K562 (cell line): ENCODE results near the gene DDX41.

Source experiments
- ARNT ChIP-seq, 2 experiments: fragments of 450-650 bp; IDR thresholded peaks; 2 replicates each; pipeline ENCODE4 v1.6.1; 2016; ENCODE audit warnings: mild to moderate bottlenecking in 1 of 2
- CBFB ChIP-seq: sonication (generic); formaldehyde crosslinking; IDR thresholded peaks from 2 replicates; pipeline ENCODE4 v1.4.0; 2020; ENCODE audit warnings: mild to moderate bottlenecking, missing genetic modification reagents
- CHD1 ChIP-seq: fragments of 200-600 bp; sonication (generic); IDR thresholded peaks from one replicate; pipeline ENCODE4 v1.6.1; 2012; ENCODE audit warnings: mild to moderate bottlenecking, moderate library complexity, low read length, inconsistent platforms
- ELF2 ChIP-seq: fragments of 250-450 bp; sonication (Bioruptor Pico); IDR thresholded peaks from 2 replicates; pipeline ENCODE4 v1.5.0; 2021; ENCODE audit warnings: mild to moderate bottlenecking
- GABPA ChIP-seq: fragments of 200-800 bp; sonication (Bioruptor generic); conservative IDR thresholded peaks from 2 replicates; pipeline ENCODE4 v1.6.1; 2016; ENCODE audit warnings: low read depth, missing genetic modification characterization, missing compliant biosample characterization
- GATAD2A ChIP-seq: fragments of 450-650 bp; IDR thresholded peaks from 2 replicates; pipeline ENCODE4 v1.6.1; 2017
- MAFG ChIP-seq: fragments of 450-650 bp; conservative IDR thresholded peaks from 2 replicates; pipeline ENCODE4 v1.6.1; 2016; ENCODE audit warnings: missing genetic modification characterization, missing compliant biosample characterization
- NFRKB ChIP-seq: fragments of 450-650 bp; IDR thresholded peaks from 2 replicates; pipeline ENCODE4 v1.6.1; 2016; ENCODE audit warnings: low read depth
- TAF1 ChIP-seq: IDR thresholded peaks from 2 replicates; pipeline ENCODE4 v1.6.1; 2011; ENCODE audit warnings: mild to moderate bottlenecking, low read length, moderate library complexity; ENCODE audit not compliant: insufficient read depth, control insufficient read depth, severe bottlenecking; ENCODE audit errors: extremely low read depth
- YY1 ChIP-seq, 3 experiments: IDR thresholded peaks; 2 replicates each; pipeline ENCODE4 v1.6.1; 2011; ENCODE audit warnings: low read length in 2 of 3, mild to moderate bottlenecking in 2 of 3, moderate library complexity in 2 of 3, borderline replicate concordance in 1 of 3, control low read depth in 1 of 3, low read depth in 1 of 3; ENCODE audit not compliant: insufficient read depth in 3 of 3, insufficient replicate concordance in 2 of 3, control insufficient read depth in 1 of 3, insufficient read length in 1 of 3; ENCODE audit errors: extremely low read depth in 1 of 3
- ZFP1 ChIP-seq: fragments of 450-650 bp; formaldehyde crosslinking; IDR thresholded peaks from 2 replicates; pipeline ENCODE4 v1.4.0; 2020; ENCODE audit warnings: mild to moderate bottlenecking, mixed read lengths
- ZNF668 ChIP-seq: fragments of 250-450 bp; sonication (Bioruptor Pico); IDR thresholded peaks from 2 replicates; pipeline ENCODE4 v1.8.0; 2022; ENCODE audit warnings: mild to moderate bottlenecking, inconsistent platforms
- TF ChIP-seq, protein P1 (sequence below), 3 experiments: IDR thresholded peaks in 2 of 3; conservative IDR thresholded peaks in 1 of 3; 2 replicates each; pipeline ENCODE4 v1.5.1; 2011 to 2012; ENCODE audit warnings: low read length in 3 of 3, mild to moderate bottlenecking in 3 of 3, control low read depth in 2 of 3, improper control_type of control experiment in 1 of 3, inconsistent platforms in 1 of 3, low read depth in 1 of 3, mixed read lengths in 1 of 3, moderate library complexity in 1 of 3; ENCODE audit not compliant: insufficient read depth in 2 of 3
- TF ChIP-seq, protein P2 (sequence below): fragments of 450-650 bp; IDR thresholded peaks from 2 replicates; pipeline ENCODE4 v1.6.1; 2016; ENCODE audit warnings: mild to moderate bottlenecking

DNA sequence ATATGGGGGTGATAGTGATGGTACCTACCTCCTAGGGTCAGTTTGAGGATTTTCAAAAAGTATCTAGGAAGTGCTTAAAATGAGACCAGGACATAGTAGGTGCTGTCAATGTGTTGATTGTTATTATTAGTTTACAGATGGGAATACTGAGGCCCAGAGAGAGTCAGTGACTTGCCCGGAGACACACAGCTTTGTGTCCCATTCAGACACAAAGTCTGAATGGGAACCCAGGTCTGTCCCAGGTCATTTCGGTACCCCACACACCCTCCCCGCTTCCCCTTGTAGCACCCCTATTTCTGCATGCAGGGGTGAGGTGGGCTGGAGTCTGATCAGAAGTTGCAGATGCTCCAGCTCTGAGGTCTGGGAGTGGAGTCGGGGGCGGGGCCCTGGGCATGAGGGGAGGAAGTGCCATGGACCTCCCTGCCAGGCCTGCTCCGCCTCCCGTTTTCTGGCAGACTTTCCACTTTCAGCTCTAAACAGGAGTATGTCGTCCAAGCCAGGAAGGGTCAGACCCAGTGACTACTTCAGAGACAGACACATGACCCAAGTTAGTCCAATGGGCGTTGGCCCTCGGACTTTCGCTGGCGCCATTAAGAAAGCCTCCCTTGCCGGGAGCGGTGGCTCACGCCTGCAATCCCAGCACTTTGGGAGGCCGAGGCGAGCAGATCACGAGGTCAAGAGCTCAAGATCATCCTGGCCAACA, 40.1 kb downstream of the DDX41 start:
- TF ChIP-seq GATAD2A, result no peak
- TF ChIP-seq YY1 (IDR thresholded peaks at IDR 0.05; ENCODE audit: borderline replicate concordance in 1 of 3, control insufficient read depth in 1 of 3, extremely low read depth in 1 of 3, insufficient read depth in 3 of 3, insufficient read length in 1 of 3, insufficient replicate concordance in 2 of 3, low read depth in 1 of 3, low read length in 2 of 3), result no peak
- TF ChIP-seq ARNT (IDR thresholded peaks at IDR 0.05), result no peak
- no peak for TF ChIP-seq GABPA (tag)
- TF ChIP-seq CBFB, result no peak
- no peak for TF ChIP-seq ZFP1 (CRISPR knock-in tag)
- TF ChIP-seq, protein P1, sequence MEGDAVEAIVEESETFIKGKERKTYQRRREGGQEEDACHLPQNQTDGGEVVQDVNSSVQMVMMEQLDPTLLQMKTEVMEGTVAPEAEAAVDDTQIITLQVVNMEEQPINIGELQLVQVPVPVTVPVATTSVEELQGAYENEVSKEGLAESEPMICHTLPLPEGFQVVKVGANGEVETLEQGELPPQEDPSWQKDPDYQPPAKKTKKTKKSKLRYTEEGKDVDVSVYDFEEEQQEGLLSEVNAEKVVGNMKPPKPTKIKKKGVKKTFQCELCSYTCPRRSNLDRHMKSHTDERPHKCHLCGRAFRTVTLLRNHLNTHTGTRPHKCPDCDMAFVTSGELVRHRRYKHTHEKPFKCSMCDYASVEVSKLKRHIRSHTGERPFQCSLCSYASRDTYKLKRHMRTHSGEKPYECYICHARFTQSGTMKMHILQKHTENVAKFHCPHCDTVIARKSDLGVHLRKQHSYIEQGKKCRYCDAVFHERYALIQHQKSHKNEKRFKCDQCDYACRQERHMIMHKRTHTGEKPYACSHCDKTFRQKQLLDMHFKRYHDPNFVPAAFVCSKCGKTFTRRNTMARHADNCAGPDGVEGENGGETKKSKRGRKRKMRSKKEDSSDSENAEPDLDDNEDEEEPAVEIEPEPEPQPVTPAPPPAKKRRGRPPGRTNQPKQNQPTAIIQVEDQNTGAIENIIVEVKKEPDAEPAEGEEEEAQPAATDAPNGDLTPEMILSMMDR (IDR thresholded peaks at IDR 0.05 in 2 of 3, conservative IDR thresholded peaks at IDR 0.05 in 1 of 3; ENCODE audit: insufficient read depth in 2 of 3, low read depth in 1 of 3, low read length in 3 of 3), result no peak
- TF ChIP-seq ELF2 (CRISPR knock-in tag), result no peak
- TF ChIP-seq, protein P2, sequence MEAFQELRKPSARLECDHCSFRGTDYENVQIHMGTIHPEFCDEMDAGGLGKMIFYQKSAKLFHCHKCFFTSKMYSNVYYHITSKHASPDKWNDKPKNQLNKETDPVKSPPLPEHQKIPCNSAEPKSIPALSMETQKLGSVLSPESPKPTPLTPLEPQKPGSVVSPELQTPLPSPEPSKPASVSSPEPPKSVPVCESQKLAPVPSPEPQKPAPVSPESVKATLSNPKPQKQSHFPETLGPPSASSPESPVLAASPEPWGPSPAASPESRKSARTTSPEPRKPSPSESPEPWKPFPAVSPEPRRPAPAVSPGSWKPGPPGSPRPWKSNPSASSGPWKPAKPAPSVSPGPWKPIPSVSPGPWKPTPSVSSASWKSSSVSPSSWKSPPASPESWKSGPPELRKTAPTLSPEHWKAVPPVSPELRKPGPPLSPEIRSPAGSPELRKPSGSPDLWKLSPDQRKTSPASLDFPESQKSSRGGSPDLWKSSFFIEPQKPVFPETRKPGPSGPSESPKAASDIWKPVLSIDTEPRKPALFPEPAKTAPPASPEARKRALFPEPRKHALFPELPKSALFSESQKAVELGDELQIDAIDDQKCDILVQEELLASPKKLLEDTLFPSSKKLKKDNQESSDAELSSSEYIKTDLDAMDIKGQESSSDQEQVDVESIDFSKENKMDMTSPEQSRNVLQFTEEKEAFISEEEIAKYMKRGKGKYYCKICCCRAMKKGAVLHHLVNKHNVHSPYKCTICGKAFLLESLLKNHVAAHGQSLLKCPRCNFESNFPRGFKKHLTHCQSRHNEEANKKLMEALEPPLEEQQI, result no peak
- TF ChIP-seq TAF1, result no peak
- no peak for TF ChIP-seq ZNF668 (CRISPR knock-in tag)
- no peak for TF ChIP-seq NFRKB
- no peak for TF ChIP-seq MAFG
- TF ChIP-seq CHD1, result no peak
